GM23248 (cell line): ENCODE measurements around the gene TAOK1.

Experiments used
- EZH2 ChIP-seq: fragments of 200-600 bp; sonication (generic); IDR thresholded peaks from 2 replicates; pipeline ENCODE4 v1.6.1; 2018; ENCODE audit warnings: antibody characterized with exemption, mild to moderate bottlenecking; ENCODE audit not compliant: insufficient read depth, poor library complexity, severe bottlenecking
- EZH2phosphoT487 ChIP-seq: fragments of 200-600 bp; sonication (generic); IDR thresholded peaks from 2 replicates; pipeline ENCODE4 v1.6.1; 2018; ENCODE audit warnings: antibody characterized with exemption, moderate library complexity, mild to moderate bottlenecking, low read depth; ENCODE audit not compliant: insufficient read depth

DNA sequence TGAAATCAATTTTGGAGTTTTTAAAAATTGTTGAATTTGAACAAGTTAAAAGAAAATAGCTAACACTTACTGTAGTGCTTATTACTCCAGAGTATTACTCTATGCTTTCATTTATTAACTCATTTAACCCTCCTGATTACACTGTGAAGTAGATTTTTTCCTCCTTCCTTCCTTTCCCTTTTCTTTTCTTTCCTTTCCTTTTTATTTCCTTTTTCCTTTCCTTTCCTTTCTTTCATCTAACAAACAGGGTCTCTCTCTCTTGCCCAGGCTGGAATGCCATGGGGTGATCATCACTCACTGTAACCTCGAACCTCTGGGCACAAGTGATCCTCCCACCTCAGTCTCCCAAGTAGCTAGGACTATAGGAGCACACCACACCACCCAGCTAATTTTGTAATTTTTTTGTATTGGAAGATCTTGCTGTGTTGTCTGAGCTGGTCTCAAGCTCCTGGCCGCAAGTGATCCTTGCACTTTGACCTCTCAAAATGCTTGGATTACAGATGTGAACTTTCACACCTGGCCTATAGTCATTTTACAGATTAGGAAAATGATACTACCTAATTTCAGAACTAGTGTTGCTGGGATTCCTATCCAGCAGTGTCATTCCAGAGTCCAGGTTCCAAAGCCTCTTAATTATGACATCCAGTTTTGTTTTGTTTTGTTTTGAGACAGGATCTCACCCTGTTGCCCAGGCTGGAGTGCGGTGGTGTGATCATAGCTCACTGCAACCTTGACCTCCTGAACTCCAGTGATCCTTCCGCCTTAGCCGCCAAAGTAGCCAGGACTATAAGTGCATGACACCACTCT, 59.9 kb downstream of the TAOK1 start:
- TF ChIP-seq EZH2 (no peak), EZH2phosphoT487 (no peak)
